ENCODE data around the gene BMPR1A. TPM values are rescaled to one million over a fixed set of nuclear protein-coding genes. Genes with fewer than 3 reads are reported as not detected.
A peak's percentile ranks its signal among the peaks of the same experiment; 100 is the strongest.
"Not testable (repeated sequence)": the region's sequence is repeated elsewhere in the genome, so short reads cannot be mapped to it uniquely, and the experiment has no call there.

The BMPR1A gene
- total RNA-seq, 2 donors from 2014 or later, result 53.9 to 58.1 TPM

DNA sequence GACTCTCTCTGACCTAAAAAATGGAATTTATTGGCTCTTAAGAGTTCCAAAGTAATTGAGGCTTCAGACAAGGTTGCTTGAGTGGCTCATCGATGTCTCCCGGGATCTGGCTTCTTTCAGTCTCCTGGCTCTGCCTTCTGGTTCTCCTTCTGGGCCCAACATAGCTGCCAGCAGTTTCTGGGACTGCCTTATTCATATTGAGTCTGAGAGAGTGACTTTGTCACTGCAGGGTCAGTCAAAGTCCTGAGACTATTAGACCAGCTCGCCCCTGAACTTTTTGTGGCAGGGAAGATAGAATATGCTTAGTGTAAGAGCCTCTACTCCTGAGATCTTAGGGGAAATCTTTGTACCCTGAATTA is 107.0 kb downstream of the BMPR1A start:
- intact Hi-C loops (cut with DNase I), result no loop called here
- Histone ChIP-seq H3K27me3 (replicated peaks; ENCODE audit: insufficient read depth) (no peaks in the 10 kb centered on the region), H3K4me1 (replicated peaks) (no peaks in the 10 kb centered on the region), H3K27ac (no peak overlapping the region), H3K36me3 (no peaks in the 10 kb centered on the region), H3K4me3 (no peak overlapping the region), H3K9me3 (no peaks in the 10 kb centered on the region)
- DNase-seq (ENCODE audit: low spot score), result no peak
- TF ChIP-seq POLR2A (IDR thresholded peaks at IDR 0.05) (no peak), POLR2AphosphoS5 (IDR thresholded peaks at IDR 0.05) (no peak)
- TF ChIP-seq, protein P1, sequence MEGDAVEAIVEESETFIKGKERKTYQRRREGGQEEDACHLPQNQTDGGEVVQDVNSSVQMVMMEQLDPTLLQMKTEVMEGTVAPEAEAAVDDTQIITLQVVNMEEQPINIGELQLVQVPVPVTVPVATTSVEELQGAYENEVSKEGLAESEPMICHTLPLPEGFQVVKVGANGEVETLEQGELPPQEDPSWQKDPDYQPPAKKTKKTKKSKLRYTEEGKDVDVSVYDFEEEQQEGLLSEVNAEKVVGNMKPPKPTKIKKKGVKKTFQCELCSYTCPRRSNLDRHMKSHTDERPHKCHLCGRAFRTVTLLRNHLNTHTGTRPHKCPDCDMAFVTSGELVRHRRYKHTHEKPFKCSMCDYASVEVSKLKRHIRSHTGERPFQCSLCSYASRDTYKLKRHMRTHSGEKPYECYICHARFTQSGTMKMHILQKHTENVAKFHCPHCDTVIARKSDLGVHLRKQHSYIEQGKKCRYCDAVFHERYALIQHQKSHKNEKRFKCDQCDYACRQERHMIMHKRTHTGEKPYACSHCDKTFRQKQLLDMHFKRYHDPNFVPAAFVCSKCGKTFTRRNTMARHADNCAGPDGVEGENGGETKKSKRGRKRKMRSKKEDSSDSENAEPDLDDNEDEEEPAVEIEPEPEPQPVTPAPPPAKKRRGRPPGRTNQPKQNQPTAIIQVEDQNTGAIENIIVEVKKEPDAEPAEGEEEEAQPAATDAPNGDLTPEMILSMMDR (IDR thresholded peaks at IDR 0.05), result no peak
- WGBS, result 86% methylated on average over 3 of the region's 3 CpGs

DNA sequence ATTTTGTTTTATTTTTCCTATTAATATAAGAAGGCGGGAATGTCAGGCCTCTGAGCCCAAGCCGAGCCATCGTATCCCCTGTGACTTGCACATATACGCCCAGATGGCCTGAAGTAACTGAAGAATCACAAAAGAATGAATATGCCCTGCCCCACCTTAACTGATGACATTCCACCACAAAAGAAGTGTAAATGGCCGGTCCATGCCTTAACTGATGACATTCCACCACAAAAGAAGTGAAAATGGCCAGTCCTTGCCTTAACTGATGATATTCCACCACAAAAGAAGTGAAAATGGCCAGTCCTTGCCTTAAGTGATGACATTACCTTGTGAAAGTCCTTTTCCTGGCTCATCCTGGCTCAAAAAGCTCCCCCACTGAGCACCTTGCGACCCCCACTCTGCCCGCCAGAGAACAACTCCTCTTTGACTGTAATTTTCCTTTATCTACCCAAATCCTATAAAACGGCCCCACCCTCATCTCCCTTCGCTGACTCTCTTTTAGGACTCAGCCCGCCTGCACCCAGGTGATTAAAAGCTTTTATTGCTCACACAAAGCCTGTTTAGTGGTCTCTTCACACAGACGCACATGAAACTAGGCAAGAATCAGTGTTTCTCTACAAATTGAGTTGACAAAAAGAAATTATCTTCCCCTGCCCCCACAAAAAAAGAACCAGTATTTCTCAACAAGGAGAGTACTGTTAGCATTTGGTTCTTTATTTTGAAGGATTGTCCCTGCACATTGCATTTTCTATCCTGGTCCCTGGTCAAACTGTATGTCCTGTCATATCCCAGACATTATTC is 108.8 kb downstream of the BMPR1A start:
- DNase-seq (ENCODE audit: low spot score); H3K27me3 ChIP-seq (replicated peaks; ENCODE audit: insufficient read depth); intact Hi-C loops (cut with DNase I); H3K4me1 ChIP-seq (replicated peaks); H3K36me3 ChIP-seq; H3K4me3 ChIP-seq; H3K9me3 ChIP-seq: not testable (repeated sequence)
- WGBS, result 74% methylated on average over 11 of the region's 11 CpGs
- H3K27ac ChIP-seq, result peak overlapping the region in 1 of 2 donors; percentile 15

DNA sequence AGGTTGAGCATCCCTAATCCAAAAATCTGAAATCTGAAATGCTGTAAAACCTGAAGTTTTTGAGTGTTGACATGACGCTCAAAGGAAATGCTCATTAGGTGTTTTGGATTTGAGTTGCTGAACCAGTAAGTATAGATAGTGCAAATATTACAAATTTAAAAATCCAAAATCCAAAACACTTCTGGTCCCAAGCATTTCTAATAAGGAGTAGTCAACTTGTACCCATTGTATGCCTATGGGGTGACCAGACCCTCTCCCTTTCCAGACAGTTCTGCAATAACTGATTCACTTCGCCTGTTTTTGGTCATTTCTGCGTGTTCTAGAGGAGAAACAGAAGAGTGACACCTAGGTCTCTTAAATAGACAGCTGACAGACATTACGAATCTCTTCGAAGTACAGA is 110.7 kb downstream of the BMPR1A start:
- 97% methylated on average over 5 of the region's 5 CpGs for WGBS
- no peaks in the 10 kb centered on the region for H3K27me3 ChIP-seq (replicated peaks; ENCODE audit: insufficient read depth)
- H3K9me3 ChIP-seq, result no peaks in the 10 kb centered on the region
- no peaks in the 10 kb centered on the region for H3K4me1 ChIP-seq (replicated peaks)
- no peaks in the 10 kb centered on the region for H3K36me3 ChIP-seq
- DNase-seq (ENCODE audit: low spot score), result no peak
- H3K27ac ChIP-seq, result no peak overlapping the region
- TF ChIP-seq, protein P1 (IDR thresholded peaks at IDR 0.05), result no peak
- TF ChIP-seq POLR2AphosphoS5 (IDR thresholded peaks at IDR 0.05) (no peak), POLR2A (IDR thresholded peaks at IDR 0.05) (no peak)
- H3K4me3 ChIP-seq, result no peak overlapping the region
- intact Hi-C loops (cut with DNase I), result no loop called here

DNA sequence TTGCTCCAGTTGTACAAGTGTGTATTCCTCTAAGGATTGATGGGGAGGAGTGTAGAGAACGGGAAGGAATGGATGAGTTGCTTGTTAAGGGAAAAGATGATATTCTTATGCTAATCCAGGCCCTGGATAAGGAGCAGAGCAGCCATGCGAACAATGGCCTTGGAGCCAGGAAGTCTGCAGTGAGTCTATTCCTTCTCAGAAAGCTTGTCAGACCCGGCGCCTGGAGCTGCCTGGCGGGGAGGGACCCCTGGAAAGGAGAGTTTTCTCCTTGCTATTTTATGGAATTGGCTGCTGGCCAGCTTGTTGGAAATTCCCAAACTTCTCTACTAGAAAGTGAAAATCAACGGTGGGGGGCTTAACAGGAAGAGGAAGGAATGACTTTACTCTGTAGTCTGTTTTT is 111.9 kb downstream of the BMPR1A start:
- Histone ChIP-seq H3K27me3 (replicated peaks; ENCODE audit: insufficient read depth) (no peaks in the 10 kb centered on the region), H3K4me3 (no peak overlapping the region), H3K27ac (no peak overlapping the region), H3K4me1 (replicated peaks) (no peaks in the 10 kb centered on the region), H3K36me3 (no peaks in the 10 kb centered on the region), H3K9me3 (no peaks in the 10 kb centered on the region)
- no peak for TF ChIP-seq POLR2AphosphoS5 (IDR thresholded peaks at IDR 0.05)
- no peak for TF ChIP-seq POLR2A (IDR thresholded peaks at IDR 0.05)
- TF ChIP-seq, protein P1 (IDR thresholded peaks at IDR 0.05), result no peak
- no peak for DNase-seq (ENCODE audit: low spot score)
- intact Hi-C loops (cut with DNase I), result no loop called here
- 41% methylated on average over 6 of the region's 6 CpGs for WGBS

DNA sequence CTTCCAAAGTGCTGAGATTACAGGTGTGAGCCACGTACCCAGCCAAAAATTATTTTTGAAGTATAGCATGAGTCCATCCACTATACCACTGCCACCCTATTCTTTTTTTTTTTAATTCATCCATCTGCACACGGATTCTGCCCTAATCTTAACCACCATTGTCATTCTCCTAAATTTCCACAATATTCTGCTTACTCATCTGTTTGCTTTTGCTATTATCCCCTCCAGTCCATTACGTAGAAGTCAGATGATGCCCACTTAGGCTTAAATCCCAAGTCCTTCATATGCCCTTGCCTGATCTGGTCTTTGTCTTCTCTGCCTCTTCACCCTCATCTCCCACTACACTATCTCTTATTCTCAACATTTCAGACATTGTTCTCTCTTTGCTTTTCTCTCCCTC is 114.3 kb downstream of the BMPR1A start:
- no peak for DNase-seq (ENCODE audit: low spot score)
- no peaks in the 10 kb centered on the region for H3K9me3 ChIP-seq
- no peak overlapping the region for H3K4me3 ChIP-seq
- intact Hi-C loops (cut with DNase I), result no loop called here
- H3K4me1 ChIP-seq (replicated peaks), result no peaks in the 10 kb centered on the region
- H3K36me3 ChIP-seq, result no peaks in the 10 kb centered on the region
- WGBS, result 89% methylated on average over 3 of the region's 3 CpGs
- H3K27ac ChIP-seq, result no peak overlapping the region
- TF ChIP-seq, protein P1 (IDR thresholded peaks at IDR 0.05), result no peak
- TF ChIP-seq POLR2AphosphoS5 (IDR thresholded peaks at IDR 0.05) (no peak), POLR2A (IDR thresholded peaks at IDR 0.05) (no peak)
- no peaks in the 10 kb centered on the region for H3K27me3 ChIP-seq (replicated peaks; ENCODE audit: insufficient read depth)
